K562 (cell line): Measurements from ENCODE around the gene MMP28. TPM values are rescaled to one million over a fixed set of nuclear protein-coding genes. Genes with fewer than 3 reads are reported as not detected.

ENCODE experiments used
- ATAC-seq: fragments of 200-7000 bp; cut with Tn5 transposase; 3 replicates; pipeline ENCODE4 v1.9.1; 2020; ENCODE audit warnings: moderate library complexity
- BruUV-seq: library from RNA; stranded (reverse); fragments of 400-500 nt; replicated peaks from 2 replicates; lab custom pipeline; 2021; lab: Mats Ljungman, UMichigan
- CTCF ChIA-PET: fragments of 300-600 bp; formaldehyde crosslinking; extraction: SDS; loops from one replicate; lab custom pipeline; 2021; ENCODE audit warnings: low intra/inter-chr PET ratio; lab: Yijun Ruan, JAX
- POLR2A ChIA-PET: fragments of 300-600, 350-650 bp; sonication (Branson Sonifier 250); formaldehyde crosslinking; extraction: SDS; loops from one replicate; lab custom pipeline; 2021; ENCODE audit warnings: antibody characterized with exemption, inconsistent platforms; lab: Yijun Ruan, JAX
- DNase-seq, 4 experiments: peaks; one replicate each; pipeline versions ENCODE4 v3.0.0 to v3.0.0-alpha.2; 2011 to 2018; ENCODE audit warnings: low spot score in 3 of 4, mixed read lengths in 3 of 4; ENCODE audit errors: extremely low read depth in 1 of 4
- FAIRE-seq: peaks from 2 replicates; lab custom pipeline; 2011; peaks lifted over from hg19 to GRCh38; lab: Jason Lieb, UNC
- H2AFZ ChIP-seq: 2 replicates; pipeline ENCODE4 v1.6.0; 2011; ENCODE audit warnings: low read depth, low read length, control low read depth, inconsistent platforms
- H3K27ac ChIP-seq: fragments of 200-600 bp; 3 replicates; pipeline ENCODE4 v1.8.0; 2011; ENCODE audit warnings: low read depth, mild to moderate bottlenecking, control low read depth, inconsistent platforms, low read length, moderate library complexity, mixed read lengths; ENCODE audit errors: extremely low read depth
- H3K27me3 ChIP-seq, 2 experiments: fragments of 300-600 bp in 1 of 2; 2 replicates in 1 of 2; 3 replicates in 1 of 2; pipeline versions ENCODE4 v1.6.0 to v1.8.0; 2011; ENCODE audit warnings: inconsistent platforms in 2 of 2, low read length in 2 of 2, mild to moderate bottlenecking in 1 of 2, mixed read lengths in 1 of 2, moderate library complexity in 1 of 2; ENCODE audit not compliant: control insufficient read depth in 2 of 2, insufficient read depth in 2 of 2
- H3K36me3 ChIP-seq: fragments of 300-600 bp; 3 replicates; pipeline ENCODE4 v1.8.0; 2011; ENCODE audit warnings: mild to moderate bottlenecking, low read length, inconsistent platforms; ENCODE audit not compliant: control insufficient read depth, insufficient read depth
- H3K4me1 ChIP-seq, 2 experiments: fragments of 200-600 bp in 1 of 2; replicated peaks in 1 of 2; 2 replicates in 1 of 2; 3 replicates in 1 of 2; pipeline versions ENCODE4 v1.5.1 to v1.8.0; 2011; ENCODE audit warnings: inconsistent platforms in 2 of 2, low read length in 2 of 2, mild to moderate bottlenecking in 1 of 2, mixed read lengths in 1 of 2, moderate library complexity in 1 of 2; ENCODE audit not compliant: control insufficient read depth in 2 of 2, insufficient read depth in 2 of 2
- H3K4me2 ChIP-seq: 2 replicates; pipeline ENCODE4 v1.6.1; 2011; ENCODE audit warnings: low read length, control low read depth, inconsistent platforms, mixed read lengths; ENCODE audit not compliant: insufficient read depth
- H3K4me3 ChIP-seq: fragments of 200-600 bp; sonication (generic), shearing (Covaris generic); 2 replicates; pipeline ENCODE4 v1.5.1; 2016; ENCODE audit warnings: control low read depth, inconsistent platforms
- H3K79me2 ChIP-seq: fragments of 200-600 bp; 3 replicates; pipeline ENCODE4 v1.8.0; 2011; ENCODE audit warnings: low read length, inconsistent platforms; ENCODE audit not compliant: control insufficient read depth, insufficient read depth
- H3K9ac ChIP-seq, 2 experiments: 2 replicates each; pipeline versions ENCODE4 v1.6.0 to v1.6.1; 2011; ENCODE audit warnings: low read depth in 2 of 2, low read length in 2 of 2, control low read depth in 1 of 2, inconsistent platforms in 1 of 2, mild to moderate bottlenecking in 1 of 2, mixed read lengths in 1 of 2; ENCODE audit not compliant: insufficient read depth in 1 of 2
- H3K9me1 ChIP-seq: one replicate; pipeline ENCODE4 v1.6.0; 2011; ENCODE audit warnings: inconsistent platforms, mild to moderate bottlenecking, low read length, moderate library complexity; ENCODE audit not compliant: control insufficient read depth, insufficient read depth
- H3K9me3 ChIP-seq: replicated peaks from 2 replicates; pipeline ENCODE4 v1.5.1; 2011; ENCODE audit warnings: low read depth, low read length, inconsistent platforms; ENCODE audit not compliant: control insufficient read depth, insufficient read depth
- H4K20me1 ChIP-seq: replicated peaks from 2 replicates; pipeline ENCODE4 v1.6.1; 2011; ENCODE audit warnings: low read length, inconsistent platforms, mixed read lengths; ENCODE audit not compliant: control insufficient read depth, insufficient read depth
- ARID1B ChIP-seq: fragments of 450-650 bp; IDR thresholded peaks from 2 replicates; pipeline ENCODE4 v1.6.1; 2016; ENCODE audit warnings: antibody characterized with exemption, mild to moderate bottlenecking, inconsistent platforms
- GATA2 ChIP-seq: sonication (generic); formaldehyde crosslinking; IDR thresholded peaks from 2 replicates; pipeline ENCODE4 v1.4.0; 2020; ENCODE audit warnings: mild to moderate bottlenecking, missing genetic modification reagents
- HDGF ChIP-seq: fragments of 450-650 bp; IDR thresholded peaks from 2 replicates; pipeline ENCODE4 v1.6.1; 2016
- HNRNPLL ChIP-seq: fragments of 200-400 bp; formaldehyde crosslinking; IDR thresholded peaks from 2 replicates; pipeline ENCODE4 v1.6.1; 2017; ENCODE audit warnings: low read length, low read depth, mild to moderate bottlenecking; ENCODE audit not compliant: poor library complexity, severe bottlenecking
- MTA1 ChIP-seq: fragments of 450-650 bp; IDR thresholded peaks from 2 replicates; pipeline ENCODE4 v1.6.1; 2017; ENCODE audit warnings: borderline replicate concordance
- MTF1 ChIP-seq: fragments of 250-450 bp; sonication (Bioruptor Pico); IDR thresholded peaks from 2 replicates; pipeline ENCODE4 v1.9.0; 2021; ENCODE audit warnings: moderate library complexity, mild to moderate bottlenecking, inconsistent platforms, borderline replicate concordance
- STAT6 ChIP-seq: sonication (generic); formaldehyde crosslinking; IDR thresholded peaks from 2 replicates; pipeline ENCODE4 v1.8.1; 2023; ENCODE audit warnings: mild to moderate bottlenecking, missing genetic modification reagents
- ZBTB40 ChIP-seq, 2 experiments: fragments of 450-650 bp in 1 of 2; sonication (generic) in 1 of 2; formaldehyde crosslinking in 1 of 2; IDR thresholded peaks; 2 replicates each; pipeline versions ENCODE4 v1.7.1 to v1.9.0; 2016 to 2022; ENCODE audit warnings: inconsistent platforms in 1 of 2, mild to moderate bottlenecking in 1 of 2, missing genetic modification reagents in 1 of 2
- ZNF551 ChIP-seq: fragments of 250-450 bp; sonication (Bioruptor Pico); IDR thresholded peaks from 2 replicates; pipeline ENCODE4 v1.5.0; 2021; ENCODE audit warnings: mild to moderate bottlenecking, moderate library complexity
- ZNF717 ChIP-seq: fragments of 250-450 bp; sonication (Bioruptor Pico); IDR thresholded peaks from 2 replicates; pipeline ENCODE4 v1.5.0; 2021
- ZNF76 ChIP-seq: fragments of 250-450 bp; sonication (Bioruptor Pico); IDR thresholded peaks from 2 replicates; pipeline ENCODE4 v1.4.0; 2020; ENCODE audit warnings: mild to moderate bottlenecking, moderate library complexity, borderline replicate concordance
- WGBS: fragments of 100-300 bp; shearing (Covaris generic); methylation state at CpG from one replicate; pipeline ENCODE4 v1.1.6; 2016; ENCODE audit warnings: low coverage, mixed read lengths; ENCODE audit not compliant: insufficient coverage; ENCODE audit errors: missing lambda C conversion rate; 5-methylcytosine and 5-hydroxymethylcytosine counted together
- in situ Hi-C: fragments of 300-500 bp; cut with MboI; formaldehyde crosslinking; loops from 4 replicates; pipeline ENCODE4 v1.15.0; 2018; ENCODE audit warnings: inconsistent platforms, mixed read lengths
- intact Hi-C: fragments of 100-400 bp; cut with micrococcal nuclease; formaldehyde crosslinking; loops from 2 replicates; pipeline ENCODE4 v1.14.2; 2022
- polyA plus RNA-seq, 8 experiments: library from polyadenylated mRNA; depleted of rRNA in 4 of 8; stranded (reverse) in 5 of 8; unstranded in 3 of 8; fragments of >200 nt; fragmentation: Nextera tagmentation in 2 of 8; fragmentation: Illumina TruSeq in 1 of 8; extraction: Ambion mirVana in 2 of 8; extraction: Trizol in 1 of 8; gene quantifications; 2 replicates each; pipeline versions ENCODE4 v1.2.1 to v1.2.3, GENCODE V29; 2011 to 2014; ENCODE audit warnings: inconsistent platforms in 1 of 8, missing spikeins in 1 of 8
- total RNA-seq, 7 experiments: library from RNA; depleted of rRNA in 6 of 7; stranded (reverse); fragments of >200 nt in 6 of 7; fragmentation: Illumina TruSeq in 2 of 7; extraction: Trizol in 2 of 7; gene quantifications; 2 replicates each; pipeline versions ENCODE4 v1.2.1 to v1.2.3, GENCODE V29; 2011 to 2021; ENCODE audit warnings: low replicate concordance in 1 of 7

MMP28 gene
- total and polyA plus RNA-seq, 9 of the 15 experiments (the other 6 are each of a cell fraction or from before 2014, with no cell fraction given): not detected

- FAIRE-seq (no peak), DNase-seq (no peak), ATAC-seq (no peak)
- in situ Hi-C loops: loop anchor here (25.0 kb wide), 1 partner anchor 1295 kb away; no protein-coding TSS in a partner anchor
- Histone ChIP-seq H3K4me3 (no peak overlapping the region), H3K9ac (0 out of 4 replicates have a peak overlapping the region, but pooled peaks of 1 of the 2 experiments have one; percentile 37), H3K27ac (no peak overlapping the region), H3K4me1 (peaks cover 3 to 17% of the 10 kb centered on the region in 2 experiments; a peak in 3 of 5 replicates), H4K20me1 (peaks cover 3% of the 10 kb centered on the region; the same call in 1 of the 2 replicates), H3K36me3 (0 out of 3 replicates have a peak, but pooled peaks cover under 1% of the 10 kb centered on the region), H3K79me2 (no peaks in the 10 kb centered on the region), H3K27me3 (peaks cover 23 to 44% of the 10 kb centered on the region in 2 experiments; a peak in 4 of 5 replicates), H2AFZ (no peak overlapping the region), H3K9me1 (no peaks in the 10 kb centered on the region), H3K4me2 (no peak overlapping the region), H3K9me3 (no peaks in the 10 kb centered on the region)
- BruUV-seq: no TSS peak
- ChIA-PET CTCF (no interaction called here), POLR2A (interaction anchor here (1.2 kb wide), 1 partner anchor 9 kb away, joined by 3 read pairs; no protein-coding TSS in a partner anchor)
- WGBS: 13% methylated on average over 1 of the region's 1 CpG
- intact Hi-C loops: loop anchor here (5.0 kb wide), 1 partner anchor 175 kb away; no protein-coding TSS in a partner anchor
- TF ChIP-seq ZNF717 (CRISPR knock-in tag) (no peak), MTA1 (no peak), ZBTB40 (IDR thresholded peaks at IDR 0.05) (no peak), ZBTB40 (CRISPR knock-in tag; IDR thresholded peaks at IDR 0.05) (no peak), HDGF (no peak), ZNF551 (no peak), ARID1B (no peak), MTF1 (CRISPR knock-in tag) (no peak), ZNF76 (CRISPR knock-in tag) (no peak), STAT6 (CRISPR knock-in tag) (no peak), HNRNPLL (no peak), GATA2 (no peak)
Measured at GRCh38 chr17:35732806-35733136, 62.7 kb downstream of the MMP28 start.
